Endodermal cell (in vitro differentiated cells): Measurements from ENCODE around the gene TMEM151A. TPM values are rescaled to one million over a fixed set of nuclear protein-coding genes. Genes with fewer than 3 reads are reported as not detected.

ENCODE experiments used
- DNase-seq: peaks from one replicate; pipeline ENCODE4 v3.0.0-alpha.2; 2017
- H3K27ac ChIP-seq: 2 replicates; pipeline ENCODE4 v1.5.1; 2013; ENCODE audit warnings: mild to moderate bottlenecking, low read depth, low read length, moderate library complexity
- H3K27me3 ChIP-seq: 2 replicates; pipeline ENCODE4 v1.6.1; 2013; ENCODE audit warnings: mild to moderate bottlenecking, low read length, moderate library complexity; ENCODE audit not compliant: insufficient read depth, control insufficient read depth, poor library complexity, severe bottlenecking
- H3K36me3 ChIP-seq: 2 replicates; pipeline ENCODE4 v1.7.0; 2013; ENCODE audit warnings: mild to moderate bottlenecking, low read length, moderate library complexity; ENCODE audit not compliant: control insufficient read depth, insufficient read depth
- H3K4me1 ChIP-seq: one replicate; pipeline ENCODE4 v1.7.0; 2013; ENCODE audit warnings: low read length; ENCODE audit not compliant: control insufficient read depth, insufficient read depth
- H3K4me3 ChIP-seq: 2 replicates; pipeline ENCODE4 v1.5.1; 2013; ENCODE audit warnings: mild to moderate bottlenecking, low read length, moderate library complexity
- H3K9ac ChIP-seq: 2 replicates; pipeline ENCODE4 v1.6.1; 2013; ENCODE audit warnings: mild to moderate bottlenecking, low read length, moderate library complexity; ENCODE audit not compliant: poor library complexity, severe bottlenecking; ENCODE audit errors: extremely low read depth
- H3K9me3 ChIP-seq: 2 replicates; pipeline ENCODE4 v1.6.1; 2013; ENCODE audit warnings: mild to moderate bottlenecking, low read length, moderate library complexity; ENCODE audit not compliant: control insufficient read depth
- H3K27ac Mint-ChIP-seq: 2 replicates; pipeline ENCODE4 v1.8.0; 2020; ENCODE audit warnings: mixed read lengths
- H3K27me3 Mint-ChIP-seq: 2 replicates; pipeline ENCODE4 v1.8.0; 2021; ENCODE audit warnings: mild to moderate bottlenecking, mixed read lengths; ENCODE audit not compliant: insufficient read depth
- H3K36me3 Mint-ChIP-seq: 2 replicates; pipeline ENCODE4 v1.8.0; 2020; ENCODE audit warnings: low read depth, mixed read lengths
- H3K4me1 Mint-ChIP-seq: 2 replicates; pipeline ENCODE4 v1.8.0; 2020; ENCODE audit warnings: mixed read lengths
- H3K4me3 Mint-ChIP-seq: 2 replicates; pipeline ENCODE4 v1.8.0; 2020; ENCODE audit warnings: mild to moderate bottlenecking, moderate library complexity, mixed read lengths
- H3K9me3 Mint-ChIP-seq: 2 replicates; pipeline ENCODE4 v1.8.0; 2020; ENCODE audit warnings: mild to moderate bottlenecking, mixed read lengths
- WGBS, 2 experiments: methylation state at CpG; one replicate each; pipeline versions ENCODE4 v1.1.5 to v1.1.7; 2013; ENCODE audit warnings: missing lambda C conversion rate in 2 of 2, mixed read lengths in 1 of 2; ENCODE audit not compliant: insufficient coverage in 1 of 2, insufficient read length in 1 of 2; 5-methylcytosine and 5-hydroxymethylcytosine counted together
- total RNA-seq, 2 donors: library from RNA; stranded (reverse); fragmentation: NEBNext Ultra II Directional in 1 of 2; extraction: Animal tissue kit (Norgen Biotek cat#: 25700) in 1 of 2; gene quantifications; 2 replicates in 1 of 2; 3 replicates in 1 of 2; pipeline ENCODE4 v1.2.1, GENCODE V29; 2021
- TF ChIP-seq, protein P1 (sequence below): fragments of 200-600 bp; sonication (generic); conservative IDR thresholded peaks from 2 replicates; pipeline ENCODE4 v1.5.0; 2021; ENCODE audit warnings: antibody characterized with exemption, mild to moderate bottlenecking

TMEM151A gene
- total RNA-seq, 2 donors from 2014 or later: 0.20 TPM; not detected in 1

DNA sequence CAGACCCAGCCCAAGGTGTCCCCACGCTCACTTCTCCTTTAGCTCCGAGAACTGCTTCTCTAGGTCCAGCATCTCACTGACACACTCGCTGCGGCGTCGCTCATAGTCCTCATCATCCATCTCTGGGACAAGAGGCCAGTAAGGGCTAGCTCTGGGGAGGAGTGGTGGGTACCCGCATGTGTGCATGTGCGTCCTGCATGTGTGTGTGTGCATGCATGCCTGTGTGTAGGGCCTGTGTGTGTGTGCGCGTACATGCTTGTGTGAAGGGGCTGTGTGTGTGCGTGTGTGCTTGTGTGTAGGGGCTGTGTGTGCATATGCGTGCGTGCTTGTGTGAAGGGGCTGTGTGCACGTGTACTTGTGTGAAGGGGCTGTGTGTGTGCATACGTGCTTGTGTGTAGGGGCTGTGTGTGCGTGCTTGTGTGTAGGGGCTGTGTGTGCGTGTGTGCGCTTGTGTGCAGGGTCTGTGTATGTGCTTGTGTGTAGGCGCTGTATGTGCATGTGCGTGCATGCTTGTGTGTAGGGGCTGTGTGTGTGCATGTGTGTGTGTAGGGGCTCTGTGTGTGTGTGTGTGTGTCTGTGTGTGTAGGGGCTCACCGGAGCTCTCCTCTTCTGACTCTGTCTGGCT lies 49.9 kb downstream of the TMEM151A start:
- no peak for DNase-seq
- Mint-ChIP-seq H3K4me1 (peaks cover 23% of the 10 kb centered on the region), H3K27ac (no peak overlapping the region), H3K4me3 (no peak overlapping the region), H3K36me3 (peaks cover 23% of the 10 kb centered on the region), H3K27me3 (no peaks in the 10 kb centered on the region), H3K9me3 (no peaks in the 10 kb centered on the region)
- 95% methylated on average over 20 of the region's 21 CpGs; no CpG with 5 or more reads in 1 of the 2 experiments for WGBS, 2 experiments
- Histone ChIP-seq H3K9ac (no peak overlapping the region), H3K4me1 (peaks cover 12% of the 10 kb centered on the region), H3K27me3 (no peaks in the 10 kb centered on the region), H3K4me3 (no peak overlapping the region), H3K36me3 (peaks cover 36% of the 10 kb centered on the region), H3K9me3 (no peaks in the 10 kb centered on the region), H3K27ac (no peak overlapping the region)
- TF ChIP-seq, protein P1, sequence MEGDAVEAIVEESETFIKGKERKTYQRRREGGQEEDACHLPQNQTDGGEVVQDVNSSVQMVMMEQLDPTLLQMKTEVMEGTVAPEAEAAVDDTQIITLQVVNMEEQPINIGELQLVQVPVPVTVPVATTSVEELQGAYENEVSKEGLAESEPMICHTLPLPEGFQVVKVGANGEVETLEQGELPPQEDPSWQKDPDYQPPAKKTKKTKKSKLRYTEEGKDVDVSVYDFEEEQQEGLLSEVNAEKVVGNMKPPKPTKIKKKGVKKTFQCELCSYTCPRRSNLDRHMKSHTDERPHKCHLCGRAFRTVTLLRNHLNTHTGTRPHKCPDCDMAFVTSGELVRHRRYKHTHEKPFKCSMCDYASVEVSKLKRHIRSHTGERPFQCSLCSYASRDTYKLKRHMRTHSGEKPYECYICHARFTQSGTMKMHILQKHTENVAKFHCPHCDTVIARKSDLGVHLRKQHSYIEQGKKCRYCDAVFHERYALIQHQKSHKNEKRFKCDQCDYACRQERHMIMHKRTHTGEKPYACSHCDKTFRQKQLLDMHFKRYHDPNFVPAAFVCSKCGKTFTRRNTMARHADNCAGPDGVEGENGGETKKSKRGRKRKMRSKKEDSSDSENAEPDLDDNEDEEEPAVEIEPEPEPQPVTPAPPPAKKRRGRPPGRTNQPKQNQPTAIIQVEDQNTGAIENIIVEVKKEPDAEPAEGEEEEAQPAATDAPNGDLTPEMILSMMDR: no peak

DNA sequence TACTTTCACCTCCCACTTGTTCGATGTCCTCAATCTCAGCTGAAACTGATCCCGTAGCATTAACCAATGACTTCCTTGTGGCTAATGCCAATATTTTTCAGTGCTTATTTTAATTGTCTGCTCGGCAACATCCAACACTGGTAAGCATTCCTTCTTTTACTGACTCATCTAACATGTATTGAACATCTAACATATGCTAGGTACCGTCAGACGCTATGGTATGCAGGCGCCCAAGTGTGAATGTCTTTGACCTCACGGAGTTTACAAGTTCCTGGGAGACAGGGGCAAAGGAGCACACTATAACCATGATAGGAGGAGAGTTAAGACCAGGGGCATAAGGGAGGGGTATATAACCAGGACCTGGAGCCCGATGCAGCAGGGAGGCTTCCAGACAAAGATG lies 51.5 kb downstream of the TMEM151A start:
- Mint-ChIP-seq H3K27ac (no peak overlapping the region), H3K27me3 (no peaks in the 10 kb centered on the region), H3K4me1 (peaks cover 20% of the 10 kb centered on the region), H3K9me3 (no peaks in the 10 kb centered on the region), H3K4me3 (peak overlapping the region; percentile 87), H3K36me3 (peaks cover 19% of the 10 kb centered on the region)
- H3K27me3 ChIP-seq: no peaks in the 10 kb centered on the region
- peaks cover 8% of the 10 kb centered on the region for H3K4me1 ChIP-seq
- TF ChIP-seq, protein P1: no peak
- H3K27ac ChIP-seq: no peak overlapping the region
- H3K36me3 ChIP-seq: peaks cover 36% of the 10 kb centered on the region
- DNase-seq: no peak
- H3K9ac ChIP-seq: no peak overlapping the region
- H3K4me3 ChIP-seq: no peak overlapping the region
- H3K9me3 ChIP-seq: no peaks in the 10 kb centered on the region
- WGBS, 2 experiments: 94% methylated on average over 7 to 8 of the region's 8 CpGs

DNA sequence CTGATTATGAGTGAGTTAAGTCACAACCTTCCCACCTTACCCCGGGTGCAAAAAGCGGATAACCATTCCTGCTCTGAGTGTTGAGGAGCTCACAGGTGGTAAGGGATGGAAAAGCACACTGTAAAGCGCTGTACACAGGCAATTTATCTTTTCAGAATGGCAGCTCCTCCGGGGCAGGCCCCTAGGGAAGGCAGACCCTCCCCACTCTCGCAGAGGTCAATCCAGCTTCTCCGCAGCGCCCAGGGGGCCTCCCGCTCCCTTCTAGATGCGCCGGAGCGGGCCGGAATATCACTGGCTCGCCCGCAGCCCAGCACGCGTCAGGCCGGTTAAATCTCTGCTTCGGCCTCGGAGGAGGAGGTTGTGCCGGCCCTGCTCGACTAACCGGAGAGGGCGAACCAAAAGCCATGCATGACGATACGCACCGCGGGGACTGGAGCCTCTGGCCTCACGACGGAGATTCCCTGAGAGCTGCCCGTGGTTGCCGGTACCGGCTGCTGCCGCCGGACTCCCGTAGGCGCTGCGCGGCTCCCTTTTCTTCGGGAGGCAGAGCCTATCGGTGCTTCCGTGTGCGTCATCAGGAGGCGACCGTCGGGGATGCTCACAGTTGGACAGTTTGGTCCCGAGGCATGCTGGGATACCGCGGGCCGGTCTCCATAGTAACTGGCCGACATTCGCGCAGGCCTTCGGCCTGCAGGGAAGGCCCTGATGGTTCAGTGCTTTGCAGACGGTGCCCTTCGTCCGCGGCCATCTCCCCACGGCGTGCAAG lies 53.0 kb downstream of the TMEM151A start, which contains the start of gene BRMS1:
TSS of gene BRMS1 (minus strand) at position 555 of the 766 bp plus-strand sequence. CDS start 2,870 bp downstream, outside the sequence.
- Histone ChIP-seq H3K36me3 (peaks cover 27% of the 10 kb centered on the region), H3K4me3 (peak within 1 kb of the TSS; percentile 96), H3K27me3 (no peaks in the 10 kb centered on the region), H3K27ac (peak within 1 kb of the TSS; percentile 59), H3K4me1 (peaks cover 8% of the 10 kb centered on the region), H3K9ac (peak within 1 kb of the TSS; percentile 89), H3K9me3 (no peaks in the 10 kb centered on the region)
- TF ChIP-seq, protein P1: peak; percentile 20
- Mint-ChIP-seq H3K36me3 (peaks cover 12% of the 10 kb centered on the region), H3K4me3 (peak within 1 kb of the TSS; percentile 87), H3K27ac (peak within 1 kb of the TSS; percentile 97), H3K9me3 (no peaks in the 10 kb centered on the region), H3K4me1 (peaks cover 20% of the 10 kb centered on the region), H3K27me3 (no peaks in the 10 kb centered on the region)
- 0 to 1% methylated on average over 42 to 59 of the region's 59 CpGs for WGBS, 2 experiments
- peak; percentile 98 for DNase-seq
